ENCODE measurements around the gene PSTPIP2. TPM values are rescaled to one million over a fixed set of nuclear protein-coding genes. Genes with fewer than 3 reads are reported as not detected.
A peak's percentile ranks its signal among the peaks of the same experiment; 100 is the strongest.

The PSTPIP2 gene
- total and polyA plus RNA-seq, 9 of the 15 experiments (the other 6 are each of a cell fraction or from before 2014, with no cell fraction given): 14.0 to 45.7 (median 27.1) TPM

- TF ChIP-seq ATF1 (CRISPR knock-in tag; IDR thresholded peaks at IDR 0.05) (no peak), ATF1 (tag; IDR thresholded peaks at IDR 0.05) (peak; percentile 82), ZBTB1 (CRISPR knock-in tag; IDR thresholded peaks at IDR 0.05; ENCODE audit: borderline replicate concordance, low read depth) (no peak), ZBTB33 (CRISPR knock-in tag; IDR thresholded peaks at IDR 0.05) (no peak), ZBTB11 (CRISPR knock-in tag; IDR thresholded peaks at IDR 0.05) (no peak), FOXP1 (CRISPR knock-in tag; IDR thresholded peaks at IDR 0.05) (no peak), TAF15 (IDR thresholded peaks at IDR 0.05; ENCODE audit: low read depth, low read length) (no peak), ZKSCAN1 (IDR thresholded peaks at IDR 0.05; ENCODE audit: low read depth, low read length) (no peak), MTA2 (IDR thresholded peaks at IDR 0.05; ENCODE audit: low read depth) (peak; percentile 88), ELK1 (CRISPR knock-in tag; IDR thresholded peaks at IDR 0.05) (no peak), ZNF124 (CRISPR knock-in tag; IDR thresholded peaks at IDR 0.05) (no peak), ZNF263 (CRISPR knock-in tag; IDR thresholded peaks at IDR 0.05; ENCODE audit: borderline replicate concordance) (no peak), ARID1B (IDR thresholded peaks at IDR 0.05) (peak; percentile 95), MECOM (CRISPR knock-in tag; IDR thresholded peaks at IDR 0.05) (no peak), ZNF740 (CRISPR knock-in tag; IDR thresholded peaks at IDR 0.05) (no peak), ZNF740 (tag; IDR thresholded peaks at IDR 0.05) (no peak), NR2F6 (CRISPR knock-in tag; IDR thresholded peaks at IDR 0.05) (no peak), TSC22D4 (tag; IDR thresholded peaks at IDR 0.05) (no peak), ZNF384 (IDR thresholded peaks at IDR 0.05; ENCODE audit: low read depth, low read length) (no peak), ZNF41 (CRISPR knock-in tag; conservative IDR thresholded peaks at IDR 0.05) (no peak), ARID2 (IDR thresholded peaks at IDR 0.05) (no peak), HNRNPLL (IDR thresholded peaks at IDR 0.05; ENCODE audit: low read depth, low read length, poor library complexity, severe bottlenecking) (no peak), GABPB1 (CRISPR knock-in tag; IDR thresholded peaks at IDR 0.05) (no peak), DMBX1 (CRISPR knock-in tag; IDR thresholded peaks at IDR 0.05; ENCODE audit: borderline replicate concordance) (no peak)
Measured at GRCh38 chr18:46060359-46060841, 11.7 kb downstream of the PSTPIP2 start (continued).
